HEK293T (cell line): Measurements from ENCODE around the gene DSG1.

Experiments used
- CTCF ChIA-PET: fragments of 350-600 bp; formaldehyde crosslinking; extraction: SDS; loops from one replicate; lab custom pipeline; 2021; ENCODE audit warnings: antibody characterized with exemption, inconsistent platforms; lab: Yijun Ruan, JAX
- POLR2A ChIA-PET: fragments of 350-600 bp; formaldehyde crosslinking; extraction: SDS; loops from one replicate; lab custom pipeline; 2020; ENCODE audit warnings: antibody characterized with exemption, inconsistent platforms; lab: Yijun Ruan, JAX
- DNase-seq: peaks from one replicate; pipeline ENCODE4 v3.0.0; 2012; ENCODE audit warnings: mixed read lengths; ENCODE audit errors: extremely low spot score
- ARNT ChIP-seq: fragments of 450-650 bp; IDR thresholded peaks from 2 replicates; pipeline ENCODE4 v1.6.1; 2017; ENCODE audit warnings: mild to moderate bottlenecking
- BHLHE40 ChIP-seq: fragments of 450-650 bp; IDR thresholded peaks from 2 replicates; pipeline ENCODE4 v1.6.1; 2016; ENCODE audit warnings: mild to moderate bottlenecking, moderate library complexity, borderline replicate concordance
- CTBP1 ChIP-seq: fragments of 450-650 bp; IDR thresholded peaks from 2 replicates; pipeline ENCODE4 v1.6.1; 2016; ENCODE audit warnings: borderline replicate concordance
- ELF4 ChIP-seq: fragments of 450-650 bp; IDR thresholded peaks from 2 replicates; pipeline ENCODE4 v1.6.1; 2017; ENCODE audit warnings: antibody characterized with exemption
- FOXA1 ChIP-seq: fragments of 450-650 bp; IDR thresholded peaks from 2 replicates; pipeline ENCODE4 v1.6.1; 2016; ENCODE audit warnings: mild to moderate bottlenecking
- FOXK2 ChIP-seq: fragments of 450-650 bp; IDR thresholded peaks from 2 replicates; pipeline ENCODE4 v1.6.1; 2016; ENCODE audit warnings: mild to moderate bottlenecking
- FOXM1 ChIP-seq: fragments of 450-650 bp; IDR thresholded peaks from 2 replicates; pipeline ENCODE4 v1.6.1; 2017; ENCODE audit warnings: mild to moderate bottlenecking, borderline replicate concordance
- HDGF ChIP-seq: fragments of 450-650 bp; IDR thresholded peaks from 2 replicates; pipeline ENCODE4 v1.6.1; 2017; ENCODE audit warnings: antibody characterized with exemption, borderline replicate concordance
- L3MBTL2 ChIP-seq: fragments of 450-650 bp; conservative IDR thresholded peaks from 2 replicates; pipeline ENCODE4 v1.6.1; 2016; ENCODE audit warnings: mild to moderate bottlenecking
- LEF1 ChIP-seq: fragments of 450-650 bp; IDR thresholded peaks from 2 replicates; pipeline ENCODE4 v1.6.1; 2017; ENCODE audit warnings: mild to moderate bottlenecking, borderline replicate concordance
- NFRKB ChIP-seq: fragments of 450-650 bp; IDR thresholded peaks from 2 replicates; pipeline ENCODE4 v1.6.1; 2016; ENCODE audit warnings: mild to moderate bottlenecking, moderate library complexity
- SP1 ChIP-seq: fragments of 450-650 bp; IDR thresholded peaks from 2 replicates; pipeline ENCODE4 v1.6.1; 2017
- SUZ12 ChIP-seq: fragments of 450-650 bp; IDR thresholded peaks from 2 replicates; pipeline ENCODE4 v1.6.1; 2016; ENCODE audit warnings: mild to moderate bottlenecking
- TARDBP ChIP-seq: fragments of 450-650 bp; IDR thresholded peaks from 2 replicates; pipeline ENCODE4 v1.6.1; 2016
- ZNF384 ChIP-seq: fragments of 450-650 bp; IDR thresholded peaks from 2 replicates; pipeline ENCODE4 v1.6.1; 2016
- TF ChIP-seq, protein P1 (sequence below): fragments of 450-650 bp; IDR thresholded peaks from 2 replicates; pipeline ENCODE4 v1.6.1; 2016

Gene DSG1

DNA sequence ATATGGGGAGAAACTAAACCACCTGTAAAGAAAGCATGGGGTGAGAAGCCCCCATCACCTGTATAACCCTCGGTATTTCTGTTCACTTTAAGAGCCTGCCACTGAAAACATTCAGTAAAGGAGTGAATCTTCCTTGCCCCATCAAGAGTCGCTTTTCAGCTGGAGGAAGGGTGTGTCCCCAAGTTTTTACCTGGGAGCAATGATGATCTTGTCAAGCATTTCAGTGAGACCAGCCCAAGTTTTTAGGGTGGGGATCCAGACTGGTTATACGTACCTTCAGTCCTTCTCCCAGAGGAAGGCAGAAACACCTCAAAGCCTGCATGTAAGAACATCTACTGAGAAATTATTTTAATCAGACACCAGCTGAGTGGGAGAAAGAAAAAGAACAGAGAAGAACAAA is at the start of gene DSG1:
TSS of gene DSG1 (plus strand) at position 301 of the 400 bp plus-strand sequence. CDS start 141 bp downstream, outside the sequence.
- CTCF ChIA-PET: interaction anchor here (1.5 kb wide), 1 partner anchor 111 kb away, joined by 4 read pairs; no protein-coding TSS in a partner anchor
- no peak for TF ChIP-seq ELF4
- TF ChIP-seq NFRKB: no peak
- TF ChIP-seq SUZ12: no peak
- TF ChIP-seq, protein P1, sequence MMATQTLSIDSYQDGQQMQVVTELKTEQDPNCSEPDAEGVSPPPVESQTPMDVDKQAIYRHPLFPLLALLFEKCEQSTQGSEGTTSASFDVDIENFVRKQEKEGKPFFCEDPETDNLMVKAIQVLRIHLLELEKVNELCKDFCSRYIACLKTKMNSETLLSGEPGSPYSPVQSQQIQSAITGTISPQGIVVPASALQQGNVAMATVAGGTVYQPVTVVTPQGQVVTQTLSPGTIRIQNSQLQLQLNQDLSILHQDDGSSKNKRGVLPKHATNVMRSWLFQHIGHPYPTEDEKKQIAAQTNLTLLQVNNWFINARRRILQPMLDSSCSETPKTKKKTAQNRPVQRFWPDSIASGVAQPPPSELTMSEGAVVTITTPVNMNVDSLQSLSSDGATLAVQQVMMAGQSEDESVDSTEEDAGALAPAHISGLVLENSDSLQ: no peak
- TF ChIP-seq TARDBP: no peak
- TF ChIP-seq FOXM1: no peak
- no peak for TF ChIP-seq SP1
- no peak for TF ChIP-seq FOXA1
- no peak for TF ChIP-seq LEF1
- TF ChIP-seq CTBP1: no peak
- TF ChIP-seq ZNF384: no peak
- TF ChIP-seq ARNT: no peak
- no peak for TF ChIP-seq BHLHE40
- TF ChIP-seq L3MBTL2: no peak
- TF ChIP-seq HDGF: no peak
- no peak for TF ChIP-seq FOXK2
- POLR2A ChIA-PET: no interaction called here
- DNase-seq: no peak

DNA sequence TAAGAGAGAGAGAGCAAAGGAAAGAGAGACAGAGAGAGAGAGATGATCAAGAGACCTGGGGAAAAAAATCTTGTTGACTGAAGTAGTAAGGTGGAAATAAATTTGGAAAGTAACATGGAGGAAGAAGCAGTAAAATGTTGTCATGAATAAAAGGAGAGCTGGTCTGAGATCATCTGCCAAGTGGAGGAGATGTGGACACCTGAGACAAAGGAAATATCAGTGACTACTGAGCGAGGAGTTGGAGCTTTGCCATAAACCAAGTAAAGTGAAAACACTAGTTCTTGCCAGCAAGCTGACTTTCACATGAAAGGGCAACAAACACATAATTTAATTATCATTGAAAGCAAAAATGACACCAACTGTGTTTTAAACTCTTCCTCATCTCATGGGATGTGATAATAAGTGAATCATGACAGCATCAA is 49.0 kb upstream of the DSG1 start:
- TF ChIP-seq ELF4: no peak
- no peak for TF ChIP-seq L3MBTL2
- no peak for TF ChIP-seq SP1
- no peak for TF ChIP-seq HDGF
- no peak for TF ChIP-seq ZNF384
- TF ChIP-seq TARDBP: no peak
- no peak for TF ChIP-seq LEF1
- DNase-seq: no peak
- CTCF ChIA-PET: interaction anchor here (0.6 to 2.7 kb wide), 4 partner anchors 10 to 328 kb away, joined by 3 to 11 read pairs (median 4); no protein-coding TSS in a partner anchor
- POLR2A ChIA-PET: interaction anchor here (1.3 to 1.8 kb wide), 2 partner anchors 10 to 228 kb away, joined by 4 to 6 read pairs; no protein-coding TSS in a partner anchor

DNA sequence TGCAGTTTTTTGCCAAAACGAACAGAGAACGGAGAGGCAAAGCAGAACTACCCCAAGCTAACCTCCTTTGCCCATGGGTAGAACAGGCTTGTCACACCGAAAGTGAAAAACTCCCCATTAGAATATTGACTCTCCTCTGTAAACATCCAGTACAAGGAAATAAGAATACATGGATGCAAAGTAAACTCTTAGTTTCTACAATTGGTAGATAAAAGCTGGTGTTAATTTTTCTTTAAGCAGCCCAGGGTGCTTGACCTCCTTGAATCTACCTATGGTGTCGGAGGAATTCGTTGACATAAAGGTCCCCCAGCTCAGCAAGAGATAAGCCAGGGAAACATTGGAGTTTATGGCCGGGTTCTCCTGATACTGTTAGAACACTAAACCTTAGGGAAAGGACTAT is 48.4 kb upstream of the DSG1 start:
- TF ChIP-seq, protein P1: no peak
- TF ChIP-seq ELF4: no peak
- no peak for TF ChIP-seq HDGF
- no peak for TF ChIP-seq LEF1
- TF ChIP-seq SP1: no peak
- TF ChIP-seq ARNT: no peak
- TF ChIP-seq NFRKB: no peak
- TF ChIP-seq FOXK2: no peak
- no peak for TF ChIP-seq CTBP1
- TF ChIP-seq L3MBTL2: no peak
- TF ChIP-seq FOXM1: no peak
- TF ChIP-seq ZNF384: no peak
- no peak for TF ChIP-seq TARDBP
- no peak for TF ChIP-seq FOXA1
- TF ChIP-seq BHLHE40: no peak
- no peak for TF ChIP-seq SUZ12
- POLR2A ChIA-PET: interaction anchor here (1.3 to 1.8 kb wide), 2 partner anchors 9 to 228 kb away, joined by 4 to 6 read pairs; no protein-coding TSS in a partner anchor
- no peak for DNase-seq
- CTCF ChIA-PET: interaction anchor here (0.6 to 2.7 kb wide), 4 partner anchors 9 to 327 kb away, joined by 3 to 11 read pairs (median 4); no protein-coding TSS in a partner anchor

DNA sequence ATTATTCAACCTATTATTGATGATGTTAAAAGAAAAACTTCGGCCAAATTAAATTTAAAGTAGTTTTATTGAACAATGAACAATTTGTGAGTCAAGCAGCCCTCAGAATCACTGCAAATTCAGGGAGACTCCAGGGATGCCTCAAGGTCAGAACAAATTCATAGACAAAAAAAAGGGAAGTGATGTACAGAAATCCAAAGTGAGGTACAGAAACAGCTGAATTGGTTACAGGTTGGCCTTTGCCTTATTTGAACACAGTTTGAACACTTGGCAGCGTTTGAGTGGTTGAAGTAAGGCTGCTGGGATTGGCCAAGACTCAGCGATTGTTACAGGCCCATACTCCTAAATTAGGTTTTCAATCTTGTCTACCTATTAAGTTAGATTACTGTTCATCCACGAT is 47.4 kb upstream of the DSG1 start:
- no peak for DNase-seq
- TF ChIP-seq SUZ12 (no peak), HDGF (no peak), FOXM1 (no peak), ZNF384 (no peak), ARNT (no peak), SP1 (no peak), CTBP1 (no peak), ELF4 (no peak), BHLHE40 (no peak), FOXA1 (no peak), TARDBP (no peak)
- TF ChIP-seq, protein P1: no peak
- ChIA-PET CTCF (interaction anchor here (2.7 kb wide), 1 partner anchor 29 kb away, joined by 11 read pairs; no protein-coding TSS in a partner anchor), POLR2A (interaction anchor here (0.9 kb wide), 1 partner anchor 228 kb away, joined by 3 read pairs; the partner anchor contains the start of gene DSC3)

DNA sequence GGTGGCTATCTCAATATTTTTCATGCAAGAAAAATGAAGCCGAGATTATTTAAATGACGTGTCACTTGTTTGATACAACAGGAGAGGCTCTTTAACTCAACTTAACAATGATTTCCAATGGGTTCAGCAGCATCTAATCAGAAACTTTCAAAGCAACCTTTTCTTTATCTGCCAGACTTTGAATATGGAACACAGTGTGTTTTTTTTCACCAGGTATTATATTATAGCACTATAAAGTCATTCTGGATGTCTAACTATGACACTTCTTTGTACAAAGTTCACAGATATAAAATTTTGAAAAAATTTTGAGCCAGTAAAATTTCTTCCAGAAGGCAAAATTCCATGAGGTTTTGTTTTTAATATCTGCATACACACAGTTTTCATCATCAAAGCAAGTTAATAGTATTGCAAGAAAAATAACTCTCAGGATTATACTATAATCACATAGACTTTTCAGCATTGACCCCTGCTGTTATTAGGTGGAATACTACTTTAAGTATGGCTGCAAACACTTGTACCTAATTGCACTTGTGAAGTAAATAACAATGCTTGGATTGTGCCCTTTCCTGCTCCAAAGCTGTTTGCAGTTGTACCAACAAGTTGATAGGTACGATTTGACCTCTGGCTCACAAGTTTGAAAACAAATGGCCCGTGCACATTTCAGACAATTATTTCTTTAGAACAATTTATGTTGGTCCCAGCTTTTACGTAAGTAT is 44.0 kb upstream of the DSG1 start:
- CTCF ChIA-PET: no interaction called here
- DNase-seq: no peak
- TF ChIP-seq FOXM1 (no peak), ELF4 (no peak), SP1 (no peak), ARNT (no peak), ZNF384 (no peak), LEF1 (no peak), HDGF (no peak), NFRKB (no peak), BHLHE40 (no peak), FOXA1 (no peak), SUZ12 (no peak)
- POLR2A ChIA-PET: no interaction called here
